ENCODE measurements around the gene DUSP2.

GRCh38 chr2:96099861-96100798, 45.1 kb downstream of the DUSP2 start:
- TF ChIP-seq CTCF (IDR thresholded peaks at IDR 0.05) (no peak), POLR2A (IDR thresholded peaks at IDR 0.05) (no peak)

Data from Peyer's patch (tissue), 4 donors.